Measurements from ENCODE around the gene IRF6. TPM values are rescaled to one million over a fixed set of nuclear protein-coding genes. Genes with fewer than 3 reads are reported as not detected.

The IRF6 gene
- total RNA-seq, 1 experiment from 2014 or later = 44.1 TPM

- no TSS peak for BruUV-seq (replicated peaks)
- no peak for DNase-seq
- intact Hi-C loops (cut with micrococcal nuclease; ENCODE audit: unreplicated experiment) = no loop called here
- no peak for TF ChIP-seq CTCF (IDR thresholded peaks at IDR 0.05; ENCODE audit: unreplicated experiment)
- no peak overlapping the region for H3K4me3 Mint-ChIP-seq (ENCODE audit: low read depth, unreplicated experiment)
- CTCF ChIA-PET = no interaction called here
- H3K27me3 Mint-ChIP-seq (ENCODE audit: unreplicated experiment) = no peaks in the 10 kb centered on the region
- H3K4me1 Mint-ChIP-seq (ENCODE audit: low read depth, unreplicated experiment) = no peaks in the 10 kb centered on the region
- no peak overlapping the region for H3K27ac Mint-ChIP-seq (ENCODE audit: unreplicated experiment)
- H3K9me3 Mint-ChIP-seq (ENCODE audit: low read depth, unreplicated experiment) = no peaks in the 10 kb centered on the region
- peaks cover 42% of the 10 kb centered on the region for H3K36me3 Mint-ChIP-seq (ENCODE audit: insufficient read depth, unreplicated experiment)
Observed at GRCh38 chr1:209853676-209854075, 47.7 kb upstream of the IRF6 start.

GRCh38 chr1:209850342-209850979 lies 44.5 kb upstream of the IRF6 start:
- DNase-seq = peak; percentile 82
- CTCF ChIA-PET = interaction anchor here (0.7 to 1.6 kb wide), 4 partner anchors 10 to 142 kb away, joined by 3 to 6 read pairs (median 6); no protein-coding TSS in a partner anchor
- no peaks in the 10 kb centered on the region for H3K9me3 Mint-ChIP-seq (ENCODE audit: low read depth, unreplicated experiment)
- intact Hi-C loops (cut with micrococcal nuclease; ENCODE audit: unreplicated experiment) = no loop called here
- H3K27ac Mint-ChIP-seq (ENCODE audit: unreplicated experiment) = peak overlapping the region; percentile 45
- peak; percentile 83 for TF ChIP-seq CTCF (IDR thresholded peaks at IDR 0.05; ENCODE audit: unreplicated experiment)
- H3K4me3 Mint-ChIP-seq (ENCODE audit: low read depth, unreplicated experiment) = no peak overlapping the region
- peaks cover 46% of the 10 kb centered on the region for H3K36me3 Mint-ChIP-seq (ENCODE audit: insufficient read depth, unreplicated experiment)
- no TSS peak for BruUV-seq (replicated peaks)
- no peaks in the 10 kb centered on the region for H3K27me3 Mint-ChIP-seq (ENCODE audit: unreplicated experiment)
- H3K4me1 Mint-ChIP-seq (ENCODE audit: low read depth, unreplicated experiment) = no peaks in the 10 kb centered on the region

- intact Hi-C loops (cut with micrococcal nuclease; ENCODE audit: unreplicated experiment) = no loop called here
- CTCF ChIA-PET = interaction anchor here (1.0 kb wide), 2 partner anchors 11 to 143 kb away, joined by 3 to 4 read pairs; no protein-coding TSS in a partner anchor
- Mint-ChIP-seq H3K4me3 (ENCODE audit: low read depth, unreplicated experiment) (no peak overlapping the region), H3K27me3 (ENCODE audit: unreplicated experiment) (no peaks in the 10 kb centered on the region), H3K27ac (ENCODE audit: unreplicated experiment) (no peak overlapping the region), H3K36me3 (ENCODE audit: insufficient read depth, unreplicated experiment) (peaks cover 52% of the 10 kb centered on the region), H3K4me1 (ENCODE audit: low read depth, unreplicated experiment) (no peaks in the 10 kb centered on the region), H3K9me3 (ENCODE audit: low read depth, unreplicated experiment) (no peaks in the 10 kb centered on the region)
- no peak for DNase-seq
- BruUV-seq (replicated peaks) = no TSS peak
- TF ChIP-seq CTCF (IDR thresholded peaks at IDR 0.05; ENCODE audit: unreplicated experiment) = no peak
Observed at GRCh38 chr1:209849388-209849787, 43.4 kb upstream of the IRF6 start.

- peaks cover 46% of the 10 kb centered on the region for H3K36me3 Mint-ChIP-seq (ENCODE audit: insufficient read depth, unreplicated experiment)
- BruUV-seq (replicated peaks) = no TSS peak
- intact Hi-C loops (cut with micrococcal nuclease; ENCODE audit: unreplicated experiment) = no loop called here
- no peak for TF ChIP-seq CTCF (IDR thresholded peaks at IDR 0.05; ENCODE audit: unreplicated experiment)
- no peak for DNase-seq
- H3K4me1 Mint-ChIP-seq (ENCODE audit: low read depth, unreplicated experiment) = peaks cover 5% of the 10 kb centered on the region
- CTCF ChIA-PET = interaction anchor here (0.7 to 1.6 kb wide), 2 partner anchors 18 to 276 kb away, joined by 3 to 5 read pairs; partner anchors contain the start of gene UTP25
- no peaks in the 10 kb centered on the region for H3K27me3 Mint-ChIP-seq (ENCODE audit: unreplicated experiment)
- no peak overlapping the region for H3K27ac Mint-ChIP-seq (ENCODE audit: unreplicated experiment)
- H3K4me3 Mint-ChIP-seq (ENCODE audit: low read depth, unreplicated experiment) = no peak overlapping the region
- H3K9me3 Mint-ChIP-seq (ENCODE audit: low read depth, unreplicated experiment) = no peaks in the 10 kb centered on the region
Observed at GRCh38 chr1:209845408-209845725, 39.4 kb upstream of the IRF6 start.
